GM21528 (cell line): ENCODE measurements around the gene MITF.

Experiments used
- ATAC-seq: cut with Tn5 transposase; IDR thresholded peaks from one replicate; pipeline ENCODE4 v1.9.1; 2021; ENCODE audit warnings: mild to moderate bottlenecking, moderate library complexity; ENCODE audit not compliant: unreplicated experiment, low FRiP score

Gene MITF

DNA sequence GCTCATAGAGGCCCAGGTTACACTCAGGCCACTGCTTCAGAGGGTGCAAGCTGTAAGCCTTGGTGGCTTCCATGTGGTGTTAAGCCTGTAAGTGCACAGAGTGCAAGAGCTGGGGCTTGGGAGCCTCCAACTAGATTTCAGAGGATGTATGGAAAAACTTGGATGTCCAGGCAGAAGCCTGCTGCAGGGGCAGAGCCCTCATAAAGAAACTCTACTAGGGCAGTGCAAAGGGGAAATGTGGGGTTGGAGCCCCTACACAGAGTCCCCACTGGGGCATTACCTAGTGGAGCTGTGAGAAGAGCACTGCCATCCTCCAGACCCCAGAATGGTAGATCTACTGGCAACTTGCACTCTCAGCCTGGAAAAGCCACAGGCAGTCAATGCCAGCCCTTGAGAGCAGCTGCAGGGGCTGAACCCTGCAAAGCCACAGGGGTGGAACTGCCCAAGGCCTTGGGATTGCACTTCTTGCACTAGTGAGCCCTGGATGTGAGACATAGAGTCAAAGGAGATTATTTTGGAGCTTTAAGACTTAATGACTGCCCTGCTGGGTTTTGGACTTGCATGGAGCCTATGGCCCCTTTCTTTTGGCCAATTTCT, 14.0 kb downstream of the MITF start:
- ATAC-seq, result no peak

DNA sequence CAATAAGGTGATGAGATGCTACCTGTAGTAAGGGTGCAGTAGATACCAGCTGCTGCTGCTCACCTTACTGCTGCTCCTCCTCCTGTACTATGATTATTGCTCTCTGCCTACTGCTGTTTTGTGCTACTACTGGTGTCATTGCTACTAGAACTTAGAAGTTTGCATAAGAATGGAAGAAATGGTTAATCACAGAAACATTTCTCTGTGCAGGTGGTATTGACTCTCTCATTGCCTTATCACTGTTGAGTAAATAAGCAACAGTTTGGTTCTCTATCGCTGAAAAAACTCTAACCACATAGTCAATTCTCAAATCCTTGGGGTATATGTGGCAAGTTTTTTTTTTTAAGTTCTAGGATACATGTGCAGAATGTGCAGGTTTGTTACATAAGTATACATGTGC, 16.5 kb downstream of the MITF start:
- no peak for ATAC-seq

DNA sequence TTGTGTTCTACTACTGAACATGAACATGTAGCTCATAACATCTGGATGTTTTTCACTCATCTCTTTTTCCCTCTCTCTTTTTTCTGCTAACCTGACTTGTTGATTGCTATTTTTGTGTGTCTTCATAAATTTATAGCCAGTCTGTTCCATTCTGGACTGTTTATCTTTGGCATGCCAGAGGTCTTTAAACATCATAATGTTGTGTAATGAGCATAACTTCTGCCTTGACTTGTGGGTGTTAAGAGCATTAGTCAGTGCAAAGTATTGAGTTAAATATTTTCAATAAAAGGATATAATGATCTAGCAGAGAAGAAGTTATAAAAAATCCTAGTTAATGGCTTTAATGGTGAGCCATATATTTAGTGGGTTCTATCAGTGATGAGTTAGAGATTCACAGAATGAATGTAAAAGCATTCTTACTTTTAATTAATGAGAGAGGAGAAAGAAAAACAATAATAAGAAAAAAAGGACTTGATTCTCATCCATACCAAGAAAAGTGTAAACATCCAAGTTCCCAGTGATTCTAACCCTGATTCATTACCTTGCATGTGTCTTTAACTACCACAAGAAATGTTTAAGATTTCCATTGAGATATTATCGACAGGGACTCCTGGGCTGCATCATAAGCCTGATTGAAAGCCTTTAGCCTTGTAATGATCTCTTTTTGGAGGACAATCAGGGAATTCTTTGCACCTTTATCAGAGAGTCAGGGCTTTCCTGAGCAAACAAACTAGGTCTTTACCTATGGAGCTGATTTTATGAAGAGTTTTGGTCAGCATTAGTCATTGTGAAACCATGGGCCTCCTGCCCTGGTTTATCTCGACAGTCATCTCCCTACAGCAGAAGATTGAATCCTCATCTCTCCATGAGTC, 22.9 kb downstream of the MITF start:
- peak; percentile 56 for ATAC-seq

- ATAC-seq, result peak; percentile 10
Observed at GRCh38 chr3:69762768-69763229, 23.5 kb downstream of the MITF start.

DNA sequence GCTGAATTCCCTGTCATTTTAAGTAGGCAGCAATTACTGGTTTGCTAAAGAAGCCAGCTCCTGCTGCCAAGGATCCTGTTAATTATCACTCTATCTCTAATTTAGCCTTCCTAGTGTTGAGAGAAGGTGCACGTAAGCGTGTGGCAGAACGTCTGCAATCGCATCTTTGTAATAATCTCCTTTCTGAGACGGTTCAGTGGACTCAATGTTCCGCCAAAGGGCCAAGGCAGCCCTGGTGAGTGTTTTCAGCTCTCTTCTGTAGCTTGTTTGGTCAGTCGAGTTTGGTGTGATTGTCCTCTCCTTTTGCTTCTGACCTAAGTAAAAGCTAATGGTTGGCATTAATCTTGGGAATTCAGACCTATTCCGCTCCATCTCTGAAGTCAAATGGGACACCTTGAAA, 24.2 kb downstream of the MITF start:
- ATAC-seq, result no peak

DNA sequence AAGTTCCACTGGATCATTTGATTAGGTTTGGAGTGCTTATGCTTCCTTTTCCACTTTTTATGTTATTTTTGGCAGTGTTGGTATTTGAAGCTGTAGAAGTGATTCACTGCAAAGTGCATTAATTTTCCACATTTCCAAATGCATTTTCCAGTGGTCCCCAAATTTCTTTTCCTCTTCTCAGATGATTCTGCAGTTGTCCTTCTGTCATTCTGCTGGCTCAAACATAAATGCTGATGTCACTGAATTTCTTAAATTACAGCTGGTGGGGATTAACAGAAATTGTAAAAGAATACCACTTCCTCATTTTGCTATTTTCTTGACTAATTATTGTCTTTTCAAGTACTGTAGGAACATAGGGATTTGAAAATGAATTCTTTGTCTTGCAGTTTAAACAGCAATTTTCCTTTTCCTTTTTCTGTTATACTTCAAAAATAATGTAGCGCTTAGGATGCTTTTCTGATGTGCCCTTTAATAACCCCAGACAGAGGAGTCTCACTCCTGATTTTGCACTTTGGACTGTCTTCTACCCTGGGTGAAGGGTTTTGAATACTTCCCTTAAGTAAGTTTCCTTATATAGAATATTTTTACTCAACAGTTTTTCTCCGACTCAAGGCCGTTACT, 25.0 kb downstream of the MITF start:
- ATAC-seq, result no peak

GRCh38 chr3:69764861-69765260, 25.6 kb downstream of the MITF start:
- ATAC-seq, result no peak

- no peak for ATAC-seq
Observed at GRCh38 chr3:69766638-69767037, 27.4 kb downstream of the MITF start.

- ATAC-seq, result no peak
Observed at GRCh38 chr3:69767571-69767970, 28.3 kb downstream of the MITF start.

DNA sequence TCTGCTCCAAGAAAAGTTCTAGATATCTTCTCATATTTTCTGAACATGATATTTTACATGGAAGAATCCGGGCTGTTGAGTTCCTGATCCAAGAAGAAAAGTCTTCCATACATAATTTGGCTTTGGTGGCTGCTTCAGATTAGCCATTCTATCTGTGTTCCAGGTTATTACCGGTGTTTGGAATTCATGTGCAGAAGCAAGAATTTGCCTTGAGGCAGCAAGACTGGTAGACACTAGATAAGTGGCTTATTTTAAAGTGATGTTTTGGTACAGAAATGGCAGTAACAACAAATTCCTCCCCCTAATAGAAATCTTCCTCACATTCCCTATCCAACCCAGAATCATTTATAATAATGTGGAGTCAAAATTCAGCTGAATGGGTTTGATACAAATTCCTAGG, 29.2 kb downstream of the MITF start:
- ATAC-seq, result no peak

DNA sequence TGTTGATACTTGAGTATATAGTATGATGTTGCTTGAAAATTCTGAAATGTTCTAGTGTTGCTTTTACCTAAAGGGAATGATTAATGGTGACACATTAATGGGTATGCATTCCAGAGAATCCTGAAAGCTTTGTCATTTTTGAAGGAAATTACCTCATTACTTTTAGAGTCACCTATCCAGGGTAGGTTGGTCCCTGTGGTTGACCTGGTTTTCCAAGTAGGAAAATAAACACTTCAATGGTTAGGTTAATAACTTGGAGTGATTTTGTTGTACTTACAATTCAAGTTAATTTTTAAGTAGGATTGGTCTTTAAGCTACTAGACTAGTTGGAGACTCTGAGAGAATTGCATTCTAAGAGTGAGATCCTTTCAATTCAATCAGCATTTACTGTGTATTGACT, 31.0 kb downstream of the MITF start:
- ATAC-seq, result no peak

DNA sequence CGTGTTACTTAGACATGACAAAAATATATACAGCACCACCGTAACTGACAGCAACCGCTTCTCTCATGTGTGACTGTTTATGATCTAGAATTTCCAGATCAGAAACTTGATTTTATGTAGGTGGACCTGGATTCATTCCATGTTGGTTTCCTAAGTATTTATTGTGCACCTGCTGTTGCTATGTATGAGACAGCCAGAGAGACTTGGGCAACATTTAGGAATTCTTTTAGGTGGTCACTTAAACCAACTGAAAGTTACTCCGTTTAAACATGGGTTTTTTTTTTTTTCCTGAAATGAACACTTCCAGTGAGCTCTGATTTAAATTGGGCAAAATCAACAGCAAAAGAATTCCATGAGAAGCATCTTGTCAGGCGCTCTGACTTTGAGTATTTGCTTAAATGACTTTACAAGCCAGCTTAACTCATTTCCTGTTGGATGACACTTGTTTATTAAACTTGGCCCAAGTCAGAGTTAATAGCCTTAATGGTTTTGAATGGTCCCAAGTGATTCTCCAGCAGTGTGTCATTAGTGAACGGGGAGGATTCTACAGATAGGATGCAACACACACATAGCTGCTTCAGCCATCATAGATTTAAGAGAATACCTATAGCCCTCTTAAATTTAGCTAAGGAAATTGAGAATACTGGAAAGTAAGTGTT, 31.8 kb downstream of the MITF start:
- no peak for ATAC-seq

DNA sequence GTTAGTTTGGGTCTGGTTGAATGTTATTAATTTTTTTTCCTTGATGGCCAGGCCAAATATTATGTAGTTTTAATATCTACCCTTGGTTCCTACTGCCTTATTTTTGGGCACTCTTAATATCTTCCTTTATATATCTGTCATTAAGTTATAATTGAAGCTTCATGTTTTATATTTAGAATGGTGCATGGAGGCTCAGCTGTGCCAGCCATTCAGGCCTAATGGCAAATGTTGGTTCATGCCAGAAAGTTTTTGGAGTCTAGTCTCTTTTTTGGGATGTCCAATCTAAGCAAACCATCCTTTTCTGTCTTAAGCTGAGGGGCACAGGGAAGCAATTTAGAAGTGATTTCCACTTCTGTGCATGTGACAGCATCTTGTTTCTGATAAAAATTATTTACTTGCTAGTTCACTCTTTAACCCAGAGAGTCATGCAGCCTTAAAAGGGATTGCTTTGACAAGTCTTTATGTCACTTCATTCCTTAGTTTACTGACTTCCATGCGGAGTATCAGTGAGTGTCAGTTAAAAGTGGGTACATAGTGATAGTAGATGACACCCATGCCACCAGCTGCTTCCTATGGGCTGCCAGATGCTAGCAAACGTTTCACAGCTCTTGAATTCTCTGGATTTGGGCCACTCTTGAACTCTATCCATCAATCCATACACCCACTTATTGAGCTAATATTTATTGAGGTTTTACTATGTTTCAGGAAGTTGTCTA, 33.0 kb downstream of the MITF start:
- no peak for ATAC-seq

- ATAC-seq, result no peak
Observed at GRCh38 chr3:69774029-69774428, 34.8 kb downstream of the MITF start.

DNA sequence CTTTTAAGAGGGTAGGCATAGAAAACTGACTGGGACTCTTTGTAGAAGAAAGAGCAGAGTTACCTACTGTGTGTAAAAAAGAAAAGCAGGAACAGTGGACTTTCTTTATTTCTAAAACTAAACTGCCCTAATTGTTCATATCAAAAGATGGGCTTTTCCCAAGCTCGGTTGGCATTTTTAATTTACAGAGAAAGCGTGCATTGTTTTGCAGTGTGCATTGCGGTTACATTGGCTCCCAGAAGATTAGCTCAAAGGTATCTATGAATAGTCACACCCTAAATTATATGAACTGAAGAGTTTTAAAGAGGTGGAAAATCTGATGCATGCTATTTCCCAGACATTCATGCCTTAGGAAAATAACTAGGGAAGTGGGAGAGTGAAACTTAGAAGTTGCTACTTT, 36.5 kb downstream of the MITF start:
- ATAC-seq, result no peak

DNA sequence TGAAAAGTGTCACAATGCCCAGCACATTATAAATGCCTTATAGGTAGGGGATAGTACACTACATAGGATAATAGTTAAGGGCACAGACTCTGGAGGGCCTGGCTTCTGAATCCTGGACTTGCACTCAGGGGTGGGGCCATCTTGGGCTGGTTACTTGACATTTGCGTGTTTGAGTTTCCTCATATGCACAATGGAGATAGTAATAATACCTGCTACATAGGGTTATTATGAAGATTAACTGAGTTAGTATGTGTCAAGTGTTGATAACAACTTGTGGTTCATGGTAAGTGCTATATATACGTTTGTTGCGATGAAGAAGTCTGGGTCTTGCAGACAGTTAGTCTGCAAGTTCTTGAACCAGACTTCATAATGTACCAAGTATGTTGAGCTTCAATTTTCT, 37.0 kb downstream of the MITF start:
- no peak for ATAC-seq

GRCh38 chr3:69776920-69777581, 37.8 kb downstream of the MITF start:
- no peak for ATAC-seq

DNA sequence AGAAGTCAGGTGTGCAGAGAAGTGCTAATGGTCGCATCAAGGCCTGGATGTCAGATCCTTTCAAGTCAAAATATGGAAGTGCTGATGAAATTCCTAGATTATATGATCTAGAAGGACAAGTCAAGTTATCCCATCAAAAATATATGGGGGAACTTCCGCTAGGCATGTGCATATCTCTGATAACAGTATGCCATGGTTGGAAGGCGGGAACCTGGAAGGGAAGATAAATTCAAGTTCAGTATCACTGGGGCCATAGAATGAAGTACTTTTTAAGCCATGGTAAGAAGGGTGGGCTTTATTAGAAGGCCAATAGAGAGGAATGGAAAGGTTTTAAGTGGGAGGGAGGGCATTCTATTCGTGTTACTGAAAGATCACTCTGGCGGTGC, 38.3 kb downstream of the MITF start:
- ATAC-seq, result no peak

DNA sequence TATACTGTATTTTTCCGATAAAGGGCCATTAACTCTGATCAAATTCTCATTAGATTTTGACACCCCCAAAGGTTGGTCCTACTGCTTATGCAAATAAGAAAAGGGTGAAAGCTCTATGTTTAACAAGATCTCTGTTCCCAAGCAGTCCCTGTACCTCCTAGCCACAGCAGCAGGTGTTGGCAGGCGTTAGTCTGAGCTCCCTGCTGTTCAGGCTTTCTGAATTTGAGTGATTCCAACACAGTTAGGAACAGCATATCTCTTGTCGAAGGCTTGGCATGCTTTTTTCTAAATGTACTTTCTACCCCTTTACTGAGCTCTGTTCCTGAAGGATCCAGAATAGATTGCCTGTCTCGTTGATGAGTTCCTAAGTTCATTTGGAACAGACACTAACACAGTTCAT, 42.3 kb downstream of the MITF start:
- ATAC-seq, result no peak

DNA sequence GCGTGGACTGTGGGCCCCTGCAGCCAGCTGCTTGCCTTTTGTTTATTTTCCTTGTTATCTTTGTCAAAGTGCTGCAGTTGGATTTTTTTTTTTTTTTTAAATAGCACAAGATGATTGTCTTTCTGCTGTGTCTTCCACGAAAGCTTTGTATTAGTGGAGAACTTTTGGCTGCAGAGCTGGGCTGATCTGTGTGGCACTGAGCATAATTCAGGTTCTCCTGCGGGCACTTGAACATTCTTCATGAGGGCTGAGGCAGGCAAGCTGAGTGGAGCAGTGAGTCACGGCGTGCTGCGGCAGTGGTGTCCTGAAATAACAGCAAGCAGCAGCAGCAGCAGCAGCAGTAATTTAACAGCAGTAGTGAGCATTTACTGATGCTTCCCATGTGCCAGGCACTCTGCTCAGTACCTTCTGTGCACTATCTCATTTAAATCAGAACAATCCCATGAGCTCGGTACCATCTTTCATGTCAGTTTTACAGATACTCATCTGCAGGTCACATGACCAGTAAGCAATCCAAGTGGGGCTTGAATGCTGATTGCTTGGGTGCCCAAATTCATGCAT, 45.8 kb downstream of the MITF start:
- no peak for ATAC-seq
